ENCODE measurements around the gene IRX1. TPM values are rescaled to one million over a fixed set of nuclear protein-coding genes. Genes with fewer than 3 reads are reported as not detected.

Gene IRX1
- total and polyA plus RNA-seq, 9 donors, result not detected

- TF ChIP-seq EP300 (IDR thresholded peaks at IDR 0.05) (no peak), POLR2A (IDR thresholded peaks at IDR 0.05) (no peak), CTCF (IDR thresholded peaks at IDR 0.05) (no peak)
- H3K36me3 ChIP-seq, result no peaks in the 10 kb centered on the region
- H3K4me1 ChIP-seq (ENCODE audit: insufficient read depth), result no peaks in the 10 kb centered on the region
- H3K9me3 ChIP-seq, result no peaks in the 10 kb centered on the region
- no peak for DNase-seq
- H3K27me3 ChIP-seq, result no peaks in the 10 kb centered on the region
- no peak overlapping the region for H3K27ac ChIP-seq
- intact Hi-C loops (cut with DNase I), result no loop called here
- H3K4me3 ChIP-seq, result no peak overlapping the region
- 68 to 73% (median 70%) methylated on average over 2 of the region's 2 CpGs for WGBS, 3 donors
Measured at GRCh38 chr5:3615217-3615616, 19.6 kb downstream of the IRX1 start.

DNA sequence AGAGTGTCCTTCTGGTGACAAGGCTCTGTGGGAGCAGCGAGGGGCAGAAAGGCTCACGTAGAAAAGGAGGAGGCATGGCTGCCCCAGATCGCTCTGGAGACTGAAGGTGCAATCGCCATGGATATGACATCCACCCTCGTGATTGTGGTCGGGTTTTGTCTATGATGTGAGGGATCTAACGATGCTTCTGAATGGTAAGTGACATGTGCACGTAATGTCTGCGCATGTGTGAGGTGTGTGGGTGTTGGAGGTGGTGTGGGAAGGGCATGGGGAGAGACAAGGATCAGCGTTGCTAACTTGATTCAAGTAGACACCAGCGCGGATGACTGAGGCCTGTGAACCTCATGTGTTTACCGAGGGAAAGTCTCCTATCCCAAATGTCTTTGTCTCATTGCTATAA, 20.2 kb downstream of the IRX1 start:
- TF ChIP-seq EP300 (IDR thresholded peaks at IDR 0.05) (no peak), CTCF (IDR thresholded peaks at IDR 0.05) (no peak), POLR2A (IDR thresholded peaks at IDR 0.05) (no peak)
- DNase-seq, result no peak
- Histone ChIP-seq H3K27ac (no peak overlapping the region), H3K4me1 (ENCODE audit: insufficient read depth) (no peaks in the 10 kb centered on the region), H3K9me3 (no peaks in the 10 kb centered on the region), H3K36me3 (no peaks in the 10 kb centered on the region), H3K27me3 (no peaks in the 10 kb centered on the region), H3K4me3 (no peak overlapping the region)
- 83 to 92% (median 89%) methylated on average over 13 of the region's 13 CpGs for WGBS, 3 donors
- intact Hi-C loops (cut with DNase I), result no loop called here

DNA sequence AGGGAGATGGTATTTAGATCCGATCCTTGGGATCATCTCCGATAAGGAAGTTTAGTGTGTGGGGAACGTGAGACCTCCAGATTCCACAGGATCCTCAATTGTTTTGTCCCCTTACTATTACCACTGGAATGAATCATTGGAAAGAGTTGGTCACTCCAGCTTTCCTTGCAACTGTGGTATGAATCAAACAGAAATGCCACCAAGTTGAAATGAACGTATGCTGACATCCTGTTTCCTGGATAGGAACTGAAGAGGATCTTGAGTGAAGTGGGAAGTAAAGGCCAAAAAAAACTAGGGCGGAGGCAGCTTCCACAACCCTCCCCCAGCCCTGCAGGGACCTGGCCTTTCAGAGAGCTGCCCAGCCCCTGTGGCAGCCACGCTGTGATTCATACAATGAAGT, 23.9 kb downstream of the IRX1 start:
- H3K9me3 ChIP-seq, result no peaks in the 10 kb centered on the region
- DNase-seq, result no peak
- no peak for TF ChIP-seq POLR2A (IDR thresholded peaks at IDR 0.05)
- TF ChIP-seq CTCF (IDR thresholded peaks at IDR 0.05), result no peak
- TF ChIP-seq EP300 (IDR thresholded peaks at IDR 0.05), result no peak
- H3K27ac ChIP-seq, result no peak overlapping the region
- H3K27me3 ChIP-seq, result no peaks in the 10 kb centered on the region
- 68 to 73% (median 71%) methylated on average over 6 of the region's 6 CpGs for WGBS, 3 donors
- H3K4me3 ChIP-seq, result no peak overlapping the region
- no peaks in the 10 kb centered on the region for H3K4me1 ChIP-seq (ENCODE audit: insufficient read depth)
- intact Hi-C loops (cut with DNase I), result no loop called here
- no peaks in the 10 kb centered on the region for H3K36me3 ChIP-seq

- intact Hi-C loops (cut with DNase I), result no loop called here
- WGBS, 3 donors, result 78 to 89% (median 86%) methylated on average over 9 of the region's 9 CpGs
- TF ChIP-seq CTCF (IDR thresholded peaks at IDR 0.05) (no peak), EP300 (IDR thresholded peaks at IDR 0.05) (no peak), POLR2A (IDR thresholded peaks at IDR 0.05) (no peak)
Measured at GRCh38 chr5:3622961-3623360, 27.3 kb downstream of the IRX1 start.

GRCh38 chr5:3625626-3626025, 30.0 kb downstream of the IRX1 start:
- no peak for TF ChIP-seq EP300 (IDR thresholded peaks at IDR 0.05)
- no peak for TF ChIP-seq CTCF (IDR thresholded peaks at IDR 0.05)
- no peak for TF ChIP-seq POLR2A (IDR thresholded peaks at IDR 0.05)

More at GRCh38 chr5:3622961-3623360, 27.3 kb downstream of the IRX1 start:
- Histone ChIP-seq H3K27me3 (no peaks in the 10 kb centered on the region), H3K4me1 (ENCODE audit: insufficient read depth) (no peaks in the 10 kb centered on the region), H3K36me3 (no peaks in the 10 kb centered on the region), H3K9me3 (no peaks in the 10 kb centered on the region), H3K4me3 (no peak overlapping the region), H3K27ac (no peak overlapping the region)
- DNase-seq, result no peak

More at GRCh38 chr5:3625626-3626025, 30.0 kb downstream of the IRX1 start:
- Histone ChIP-seq H3K27ac (no peak overlapping the region), H3K4me3 (no peak overlapping the region), H3K9me3 (no peaks in the 10 kb centered on the region), H3K27me3 (no peaks in the 10 kb centered on the region), H3K36me3 (no peaks in the 10 kb centered on the region), H3K4me1 (ENCODE audit: insufficient read depth) (no peaks in the 10 kb centered on the region)
- intact Hi-C loops (cut with DNase I), result no loop called here
- no peak for DNase-seq
- 75 to 80% (median 80%) methylated on average over 4 of the region's 4 CpGs for WGBS, 3 donors
